HEK293 (cell line): Measurements from ENCODE around the gene UNC93B1.
"Not testable (repeated sequence)": the region's sequence is repeated elsewhere in the genome, so short reads cannot be mapped to it uniquely, and the experiment has no call there.

Source experiments
- PRDM10 ChIP-seq: fragments of 450-650 bp; formaldehyde crosslinking; IDR thresholded peaks from 2 replicates; pipeline ENCODE4 v1.5.1; 2016; ENCODE audit warnings: missing biosample characterization, missing genetic modification characterization
- REST ChIP-seq: fragments of 450-650 bp; formaldehyde crosslinking; IDR thresholded peaks from 2 replicates; pipeline ENCODE4 v1.5.1; 2016; ENCODE audit warnings: missing biosample characterization, missing genetic modification characterization
- SP7 ChIP-seq: fragments of 450-650 bp; formaldehyde crosslinking; IDR thresholded peaks from 2 replicates; pipeline ENCODE4 v1.5.1; 2016; ENCODE audit warnings: missing biosample characterization, missing genetic modification characterization
- ZNF510 ChIP-seq: fragments of 450-650 bp; formaldehyde crosslinking; IDR thresholded peaks from 2 replicates; pipeline ENCODE4 v1.5.1; 2018; ENCODE audit warnings: mild to moderate bottlenecking, missing genetic modification characterization, missing biosample characterization; ENCODE audit not compliant: insufficient replicate concordance

- not testable (repeated sequence) for TF ChIP-seq SP7, ZNF510, REST, PRDM10 (tag by site-specific recombination)
Measured at GRCh38 chr11:67995129-67995528, 8.8 kb downstream of the UNC93B1 start.
